HuH-7 (cell line): ENCODE data around the gene GPC6.

Source experiments
- DNase-seq: peaks from one replicate; pipeline ENCODE4 v3.0.0; 2011; ENCODE audit warnings: low spot score

The GPC6 gene

DNA sequence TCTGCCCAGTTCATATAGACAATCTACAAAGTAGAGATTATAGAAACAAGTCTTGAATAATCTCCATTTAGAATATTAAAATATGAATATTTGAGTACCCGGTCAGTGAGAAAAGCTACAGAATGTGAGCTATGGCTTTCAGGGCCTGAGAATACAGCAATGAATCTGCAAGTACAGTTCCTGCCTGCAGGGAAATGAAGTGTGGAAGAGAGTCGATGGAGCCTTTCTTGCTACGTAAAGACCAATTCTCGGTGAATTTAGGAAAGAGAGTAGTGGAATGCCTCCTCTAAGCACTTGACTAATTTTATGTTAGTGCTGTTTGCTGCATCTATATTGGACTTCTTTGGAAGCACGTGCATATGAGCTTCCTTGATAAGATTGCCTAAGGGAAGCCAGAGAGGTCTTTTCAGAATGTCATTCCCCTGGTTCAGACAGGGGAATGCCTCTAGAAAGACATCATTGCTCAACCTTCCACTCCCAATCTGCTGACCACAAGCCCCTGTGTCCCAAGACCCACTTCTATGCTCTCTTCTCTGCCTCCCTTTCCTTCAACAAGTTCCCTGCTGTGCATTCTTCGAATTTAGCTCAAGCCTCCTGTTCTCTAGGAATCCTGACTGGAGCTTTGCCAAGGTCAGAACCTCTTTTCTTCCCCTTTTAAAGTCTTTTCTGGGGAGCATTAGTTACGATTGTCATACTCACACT, 41.9 kb downstream of the GPC6 start:
- no peak for DNase-seq

DNA sequence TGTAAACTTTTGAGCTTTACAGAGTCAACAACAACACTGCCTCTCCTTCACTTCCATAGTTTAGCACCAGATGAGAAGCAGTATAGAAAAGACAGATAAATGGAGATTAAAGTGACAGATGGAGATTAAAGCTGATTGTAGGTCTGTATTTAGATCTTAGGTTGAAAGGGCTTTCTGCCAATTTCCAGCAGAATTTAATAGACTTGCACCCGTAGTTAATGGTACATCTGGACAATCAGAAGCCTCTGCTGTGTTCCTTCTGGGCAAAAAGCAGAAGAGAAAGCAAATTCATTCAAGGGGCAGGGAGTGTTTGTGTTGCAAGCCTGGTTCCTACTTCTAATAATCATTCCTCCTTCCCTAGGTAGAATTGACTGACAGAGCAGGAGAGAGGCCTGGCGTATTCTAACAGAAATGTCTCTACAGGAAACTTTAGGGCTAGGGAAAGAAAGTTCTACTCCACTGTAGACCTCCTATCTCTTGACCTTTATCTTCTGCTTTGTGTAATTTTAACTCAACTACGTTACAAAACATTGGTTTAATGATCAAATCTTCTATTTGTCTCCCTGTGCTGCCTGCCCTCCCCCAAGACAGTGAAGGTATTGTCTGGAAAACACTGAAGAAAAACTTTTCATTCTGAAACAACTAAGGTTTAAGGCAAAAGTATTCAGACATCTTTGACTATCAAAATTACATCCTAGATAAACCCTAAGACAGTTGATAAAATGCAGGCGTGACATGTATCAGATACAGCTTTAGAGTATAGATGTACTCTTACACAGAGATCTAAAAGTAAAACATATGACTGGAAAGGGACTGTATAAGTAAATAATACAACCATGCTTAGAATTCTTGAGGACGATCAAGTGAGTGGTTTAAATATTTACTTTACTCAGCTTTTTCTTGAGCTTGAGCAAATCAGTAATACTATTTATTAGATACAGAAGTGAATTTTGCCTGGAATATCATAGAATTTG, 44.4 kb downstream of the GPC6 start:
- no peak for DNase-seq

DNA sequence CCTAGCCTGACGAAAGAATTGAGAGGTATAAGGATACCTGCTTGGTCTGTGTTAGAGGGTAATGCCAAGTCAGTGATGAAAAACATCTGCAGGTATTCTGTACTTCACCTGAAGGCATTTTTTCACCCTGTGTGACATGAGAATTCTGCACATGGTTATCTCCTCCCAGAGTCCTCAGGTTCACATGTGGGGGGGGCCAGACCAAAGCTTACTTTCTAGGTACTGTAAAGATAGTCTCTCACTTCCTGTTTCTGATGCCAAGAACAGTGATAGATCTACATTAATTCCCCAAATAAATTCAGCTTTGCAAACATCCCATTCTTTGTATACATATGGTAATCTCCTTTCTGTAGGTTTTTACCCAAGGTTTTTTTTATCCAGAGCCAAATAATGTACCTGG, 53.4 kb downstream of the GPC6 start:
- DNase-seq: no peak

DNA sequence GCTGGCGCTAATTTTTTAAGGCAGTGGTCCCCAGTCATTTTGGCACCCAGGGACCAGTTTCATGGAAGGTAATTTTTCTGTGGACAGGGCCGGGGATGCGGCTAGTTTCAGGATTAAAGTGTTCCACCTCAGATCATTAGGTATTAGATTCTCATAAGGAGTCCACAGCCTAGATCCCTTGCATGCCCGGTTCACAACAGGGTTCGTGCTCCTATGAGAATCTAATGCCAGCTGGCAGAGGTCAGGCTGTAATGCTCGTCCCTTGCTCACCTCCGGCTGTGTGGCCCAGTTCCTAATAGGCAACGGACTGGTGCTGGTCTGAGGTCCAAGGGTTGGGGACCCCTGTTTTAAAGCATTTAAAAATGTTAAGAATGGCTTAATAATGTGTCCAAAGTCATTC, 54.1 kb downstream of the GPC6 start:
- DNase-seq: no peak

DNA sequence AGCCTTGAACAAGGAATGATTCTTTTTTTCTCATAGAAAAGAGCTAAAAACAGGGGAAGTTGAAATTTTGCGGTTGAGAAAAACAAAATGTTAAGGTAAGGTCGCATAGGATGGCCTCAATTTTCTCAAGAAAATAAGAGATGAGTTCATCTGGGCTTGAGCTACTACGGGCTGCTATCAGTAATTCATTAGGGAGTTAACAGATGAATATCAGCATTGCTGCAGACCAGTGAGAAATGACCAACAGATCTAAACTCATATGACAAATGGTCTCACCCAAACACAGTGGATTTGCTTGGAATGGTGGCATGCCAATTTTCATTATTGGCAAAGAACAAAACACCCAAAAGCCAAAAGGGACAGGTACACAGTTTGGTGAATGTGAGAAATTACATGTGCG, 56.6 kb downstream of the GPC6 start:
- DNase-seq: no peak

DNA sequence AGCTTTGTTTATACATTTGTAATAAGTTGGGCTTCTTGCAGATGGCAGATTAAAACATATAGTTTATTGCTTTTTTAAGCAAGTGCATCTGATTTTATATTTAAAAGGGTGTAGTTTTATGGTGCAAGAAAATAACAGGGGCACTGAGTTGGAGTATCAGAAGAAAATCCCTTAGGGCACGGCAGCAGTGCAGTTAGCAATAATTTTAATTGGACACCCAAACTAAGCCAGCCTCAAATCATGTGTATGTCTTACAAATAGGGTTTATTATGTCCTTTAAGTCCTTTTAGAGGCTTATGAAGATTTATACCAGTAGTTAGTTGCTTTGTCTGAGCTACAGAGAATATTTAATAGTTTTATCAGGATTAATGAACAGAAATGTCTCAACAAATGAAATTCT, 57.5 kb downstream of the GPC6 start:
- DNase-seq: no peak

DNA sequence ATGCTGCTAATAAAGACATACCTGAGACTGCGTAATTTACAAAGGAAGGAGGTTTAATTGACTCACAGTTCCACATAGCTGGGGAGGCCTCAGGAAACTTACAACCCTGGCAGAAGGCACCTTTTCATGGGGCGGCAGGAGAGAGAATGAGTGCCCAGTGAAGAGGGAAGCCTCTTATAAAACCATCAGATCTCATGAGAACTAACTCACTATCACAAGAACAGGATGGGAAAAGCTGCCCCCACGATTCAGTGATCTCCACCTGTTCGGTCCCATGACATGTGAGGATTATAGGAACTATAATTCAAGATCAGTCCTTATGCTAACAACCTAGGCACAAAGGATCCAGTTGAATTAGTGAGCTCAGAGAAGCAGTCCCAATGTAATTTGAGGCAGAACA, 59.4 kb downstream of the GPC6 start:
- no peak for DNase-seq

DNA sequence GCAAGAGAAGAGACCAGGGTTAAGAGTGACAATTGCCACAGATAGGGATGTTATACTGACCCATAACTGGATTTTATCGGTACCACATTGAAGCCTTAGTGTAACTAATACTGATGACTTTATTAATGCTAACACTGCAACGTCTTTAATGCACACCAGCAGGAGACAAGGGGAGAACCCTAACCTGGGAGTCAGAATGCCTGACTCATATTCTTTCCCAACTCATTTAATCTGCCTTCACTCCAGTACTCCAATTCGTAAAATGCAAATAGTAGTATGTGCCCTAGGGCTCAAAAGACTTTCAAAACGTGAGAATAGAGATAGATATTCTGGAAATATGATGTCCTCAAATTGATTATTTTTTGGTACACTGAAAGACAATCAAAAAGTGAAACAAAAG, 62.4 kb downstream of the GPC6 start:
- DNase-seq: no peak

DNA sequence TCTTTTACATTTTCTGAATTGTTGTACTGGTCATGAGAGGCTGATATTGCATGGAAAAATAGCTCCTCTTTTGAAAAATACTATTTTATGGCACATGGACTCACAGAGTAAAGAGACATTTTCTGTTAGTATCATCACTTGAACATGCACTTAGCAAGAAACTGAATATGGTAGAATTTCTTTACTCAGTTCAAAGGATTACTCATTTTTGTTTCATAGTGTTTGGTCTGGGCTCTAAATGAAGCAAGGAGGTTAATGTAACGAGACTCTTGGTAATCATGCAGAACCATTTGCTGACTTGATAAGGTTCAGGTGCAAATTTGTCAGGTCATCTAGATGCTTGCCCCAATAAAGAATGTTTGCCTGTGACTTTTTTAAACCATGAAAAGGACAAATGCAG, 63.2 kb downstream of the GPC6 start:
- no peak for DNase-seq

DNA sequence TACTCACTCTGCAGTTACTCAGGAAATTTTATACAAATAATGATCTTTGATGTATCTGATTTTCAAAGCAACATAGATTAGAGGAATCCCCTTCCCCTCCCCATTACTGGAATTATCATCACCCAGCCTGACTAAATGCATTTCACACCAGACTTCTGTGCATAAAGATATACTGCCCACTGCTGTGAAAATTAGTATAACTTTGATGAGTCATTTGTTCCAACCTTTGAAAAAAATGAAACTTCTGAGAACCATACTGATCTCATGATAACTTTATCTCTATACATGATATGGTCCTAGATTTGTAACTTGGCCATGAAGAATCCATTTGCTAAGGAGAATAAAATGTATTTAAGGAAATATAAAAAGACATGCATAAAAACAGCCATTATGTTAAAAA, 63.9 kb downstream of the GPC6 start:
- DNase-seq: no peak

DNA sequence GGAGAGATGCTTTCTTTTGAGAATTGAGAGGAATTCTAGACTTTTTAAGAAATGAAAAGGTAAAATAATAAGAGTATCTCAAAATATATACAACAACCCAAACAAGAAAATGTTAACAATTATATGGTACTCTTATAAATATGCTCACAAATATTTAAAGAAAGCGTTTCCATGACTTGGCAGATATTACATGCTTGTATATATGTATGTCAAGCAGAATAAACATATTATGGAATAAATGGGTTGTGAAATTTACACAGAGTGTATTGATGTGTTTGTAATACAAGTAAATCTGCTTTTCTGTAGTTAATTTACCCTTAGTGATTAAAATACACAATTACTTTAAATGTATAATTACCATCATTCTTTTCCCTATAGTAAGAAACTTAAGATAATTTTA, 65.8 kb downstream of the GPC6 start:
- DNase-seq: no peak

DNA sequence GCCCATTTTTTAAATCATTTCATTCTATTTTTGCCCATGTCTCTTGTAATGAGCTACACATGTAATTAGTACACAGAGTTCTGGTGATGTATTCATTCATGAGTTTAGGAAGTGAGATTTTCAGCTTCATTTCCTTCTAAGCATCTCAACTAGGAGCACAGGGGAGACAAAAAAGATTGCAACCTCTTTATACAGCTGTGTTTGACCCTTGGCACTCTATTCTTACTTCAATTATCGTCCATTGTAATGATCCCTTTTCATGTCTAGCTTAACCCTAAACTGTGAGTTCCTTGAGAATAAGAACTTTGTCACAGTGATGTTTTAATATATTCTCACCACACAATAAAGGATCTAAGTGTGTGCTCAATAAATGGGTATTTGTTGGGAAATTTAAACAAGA, 67.1 kb downstream of the GPC6 start:
- no peak for DNase-seq

DNA sequence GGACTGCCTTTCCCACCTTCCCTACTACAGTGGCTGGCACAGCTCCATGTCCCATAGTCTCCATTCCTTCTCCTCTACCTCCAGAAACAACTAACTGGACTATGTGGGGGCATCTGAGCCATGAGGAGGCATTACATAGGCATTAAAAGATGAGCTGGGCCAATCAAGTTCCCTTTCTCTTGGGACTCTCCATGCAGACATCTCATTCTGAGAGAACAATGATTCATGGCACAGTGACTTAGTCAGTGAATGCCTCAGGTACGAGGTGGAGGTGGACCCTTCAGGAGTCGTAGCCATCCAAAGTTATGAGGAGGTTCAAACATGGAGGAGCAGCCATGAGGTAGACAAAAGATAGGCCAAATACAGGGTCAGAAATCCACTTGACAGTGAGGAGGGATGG, 70.0 kb downstream of the GPC6 start:
- no peak for DNase-seq

DNA sequence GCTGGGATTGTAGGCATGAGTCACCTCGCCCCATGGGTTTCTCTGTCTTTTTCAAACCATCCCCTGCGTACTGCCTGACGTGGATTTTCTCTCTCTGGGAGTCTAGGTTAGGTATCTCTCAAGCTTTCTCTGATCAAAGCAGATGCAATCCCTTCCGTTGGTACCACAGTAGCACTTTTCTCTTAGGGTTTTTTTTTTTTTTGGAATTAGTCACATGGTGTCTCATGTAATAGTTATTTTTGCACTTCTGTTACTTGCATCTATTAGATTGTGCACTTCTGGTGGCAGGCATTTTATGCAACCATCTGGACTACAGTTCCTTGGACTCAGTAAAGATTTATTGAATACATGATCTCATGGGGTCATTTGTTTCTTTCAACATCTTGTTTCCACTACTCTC, 72.1 kb downstream of the GPC6 start:
- no peak for DNase-seq

DNA sequence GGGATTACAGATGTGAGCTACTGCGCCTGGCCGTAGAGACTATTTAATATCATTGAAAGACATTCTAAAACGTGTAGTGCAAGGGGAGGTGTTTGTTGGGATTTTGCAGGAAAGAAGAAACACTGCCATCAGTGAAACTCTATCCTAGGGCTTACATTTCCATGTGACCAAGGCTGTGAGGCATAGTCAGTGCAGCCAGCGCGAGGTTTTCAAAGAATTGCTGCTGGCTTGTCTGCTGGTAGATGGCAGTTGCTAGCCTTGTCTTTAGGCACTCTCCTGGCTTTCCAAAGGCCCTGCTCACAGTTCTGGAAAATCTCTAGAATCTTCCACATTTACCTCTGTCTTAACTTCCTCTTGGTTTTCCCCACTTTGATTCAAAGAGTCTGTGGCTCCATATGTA, 77.5 kb downstream of the GPC6 start:
- DNase-seq: no peak

DNA sequence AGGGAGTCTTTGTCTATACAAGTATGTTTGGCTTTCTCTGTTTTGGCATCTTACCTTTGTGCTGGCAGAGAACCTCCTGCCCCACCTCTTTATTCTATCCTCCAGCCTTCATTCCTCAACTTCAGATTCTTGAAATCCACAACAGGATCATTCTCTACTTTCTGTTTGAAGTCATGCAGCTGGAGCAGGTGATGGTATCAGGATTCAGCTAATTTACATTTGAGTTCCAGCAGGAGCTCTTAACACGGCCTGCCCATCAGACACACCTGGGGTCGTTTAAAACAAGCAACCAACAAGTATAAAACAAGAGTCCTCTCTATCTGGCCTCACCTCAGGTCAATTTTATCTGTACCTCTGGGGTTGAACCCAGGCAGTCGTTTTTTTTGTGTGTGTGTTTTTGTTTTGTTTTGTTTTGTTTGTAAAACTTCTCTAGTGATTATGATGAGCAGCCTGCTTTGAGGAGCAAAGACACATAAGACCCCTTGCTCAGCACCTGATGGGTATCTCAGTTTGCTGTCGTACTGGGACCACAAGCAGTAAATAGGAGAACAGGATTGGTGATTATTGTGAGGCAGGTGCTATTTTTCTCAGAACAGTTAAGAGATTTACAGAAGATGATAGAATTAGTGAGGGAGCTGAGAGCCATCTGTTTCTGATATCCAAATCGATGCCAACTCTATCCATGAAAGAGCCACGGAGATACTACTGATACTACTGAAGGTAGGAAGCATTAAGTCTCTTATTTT, 78.4 kb downstream of the GPC6 start:
- no peak for DNase-seq

DNA sequence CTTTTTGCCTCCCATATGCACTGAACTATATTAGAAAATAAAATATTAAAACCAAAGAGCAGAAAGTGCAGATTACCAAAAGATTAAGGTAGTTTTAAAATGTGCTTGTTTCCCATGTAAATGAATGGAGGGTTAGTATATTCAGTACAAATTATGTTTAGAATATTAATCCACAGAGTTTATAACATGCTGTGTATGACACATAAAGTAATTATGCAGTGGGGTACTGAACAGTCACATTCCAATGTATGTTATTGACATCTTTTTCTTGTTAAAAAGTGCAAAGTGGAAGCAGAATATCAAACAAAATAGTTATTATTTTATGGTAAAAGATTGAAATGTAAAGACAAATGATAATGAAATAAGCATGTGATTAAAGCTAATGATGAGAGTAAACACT, 79.3 kb downstream of the GPC6 start:
- DNase-seq: no peak

DNA sequence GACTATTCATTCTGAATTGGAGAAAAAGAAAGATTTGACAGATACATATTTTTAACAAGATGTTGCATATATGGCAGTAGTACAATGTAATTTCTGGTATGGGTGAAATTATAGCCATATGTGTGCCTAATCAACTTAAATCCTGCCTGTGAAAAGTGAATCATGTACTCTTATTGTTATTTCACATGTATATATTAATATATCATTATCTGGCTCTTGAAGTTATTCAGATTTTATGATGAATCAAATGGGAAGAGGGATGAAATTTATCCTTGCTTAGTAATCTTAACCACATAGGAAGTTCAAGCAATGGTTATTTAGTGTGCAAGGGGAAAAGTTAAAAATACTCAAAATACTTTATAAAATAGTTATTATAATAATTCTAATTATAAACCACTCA, 80.5 kb downstream of the GPC6 start:
- no peak for DNase-seq

DNA sequence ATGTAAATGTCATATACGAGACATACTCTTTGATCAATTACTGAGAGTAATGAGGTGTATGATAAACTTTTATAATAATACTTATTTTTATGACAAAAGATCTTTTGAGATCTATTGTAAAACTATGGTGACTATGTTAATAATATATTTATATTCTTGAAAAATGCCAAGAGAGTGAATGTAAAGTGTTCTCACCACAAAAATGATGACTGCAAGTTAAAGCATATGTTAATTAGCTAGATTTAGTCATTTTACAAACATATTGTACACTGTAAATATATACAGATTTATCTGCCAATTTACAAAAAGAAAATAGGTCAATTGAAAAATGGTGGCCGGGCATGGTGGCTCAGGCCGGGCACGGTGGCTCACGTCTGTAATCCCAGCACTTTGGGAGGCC, 81.0 kb downstream of the GPC6 start:
- no peak for DNase-seq

DNA sequence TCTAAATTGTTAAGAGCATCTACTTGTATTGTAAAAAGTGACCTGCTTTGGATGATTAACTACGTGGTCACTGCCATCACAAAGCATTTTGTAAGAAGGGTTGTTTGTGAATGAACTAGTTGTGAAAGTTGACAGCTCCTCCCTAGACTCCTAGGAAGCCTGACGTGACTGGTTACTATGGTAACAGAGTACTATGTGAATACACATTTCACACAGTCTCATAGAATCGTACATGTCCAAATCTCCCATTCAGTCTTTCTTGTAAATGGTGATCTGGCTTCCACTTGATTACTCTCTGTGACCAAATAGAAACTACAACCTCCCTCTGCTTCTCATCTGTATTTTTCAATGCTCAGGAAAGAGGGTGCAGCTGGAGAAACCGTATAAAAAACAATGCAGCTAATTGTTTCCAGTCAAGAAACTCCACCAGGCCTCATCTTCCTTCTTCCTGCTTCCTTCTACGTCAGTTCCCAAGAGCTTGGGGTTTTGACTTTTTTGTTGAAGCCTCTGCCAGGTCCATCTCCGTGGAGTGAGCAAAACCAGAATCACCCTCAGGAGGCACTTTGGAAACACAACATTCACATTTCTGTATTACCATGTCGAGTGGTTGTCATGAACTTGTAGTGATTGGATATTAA, 83.4 kb downstream of the GPC6 start:
- no peak for DNase-seq

DNA sequence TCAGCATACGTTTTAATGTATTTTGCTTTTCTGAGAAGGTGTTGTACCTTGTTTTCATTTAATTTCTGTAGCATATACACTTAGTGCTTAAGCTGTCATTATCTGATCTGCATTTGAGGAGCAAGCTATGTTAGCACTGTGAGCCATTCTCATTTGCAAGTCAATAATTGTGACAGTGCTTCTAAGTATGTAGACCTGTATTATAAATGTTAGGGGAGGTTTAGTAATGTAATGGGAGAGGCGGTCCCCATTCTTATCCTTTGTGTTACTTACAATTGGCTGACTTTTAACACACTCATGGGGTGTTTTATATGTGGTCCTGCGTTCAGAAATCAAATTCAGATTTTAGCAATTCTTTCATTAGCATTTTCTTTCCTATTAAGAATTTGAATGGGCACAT, 90.2 kb downstream of the GPC6 start:
- no peak for DNase-seq

DNA sequence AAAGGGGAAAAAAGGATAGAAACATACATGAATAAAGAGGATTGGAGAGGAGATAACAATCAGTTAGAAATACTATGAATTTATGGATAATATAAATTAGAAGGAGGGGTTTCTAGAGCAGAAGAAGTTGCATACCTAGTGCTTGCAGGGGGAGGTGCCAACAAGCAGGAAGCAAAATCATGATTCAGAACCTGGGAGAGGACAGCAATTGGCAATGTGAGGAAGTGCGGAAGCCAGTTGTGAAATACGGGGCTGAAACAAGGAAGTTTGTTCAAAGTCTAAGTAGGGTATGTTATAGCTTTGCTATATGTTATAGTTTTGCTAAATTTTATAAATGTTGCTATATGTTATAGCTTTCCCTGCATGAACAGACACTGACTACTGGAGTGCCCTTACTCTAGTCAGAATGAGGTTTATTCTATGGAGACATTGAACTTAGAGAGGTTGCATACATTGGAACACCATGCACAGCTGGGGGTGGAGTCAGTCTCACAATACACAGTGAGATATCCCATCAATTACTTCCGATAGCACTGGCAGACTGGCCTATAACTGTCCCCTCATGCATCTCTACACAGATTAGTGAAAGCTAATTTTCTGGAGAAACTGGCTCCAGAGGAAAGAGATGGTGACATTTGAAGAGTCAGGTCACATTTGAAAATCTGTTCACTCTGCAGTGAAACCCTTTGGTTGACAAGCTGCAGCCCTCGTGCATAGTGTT, 92.1 kb downstream of the GPC6 start:
- no peak for DNase-seq
